Sigmoid colon (tissue), 4 donors: ENCODE measurements around the gene FRY.
"Not testable (repeated sequence)": the region's sequence is repeated elsewhere in the genome, so short reads cannot be mapped to it uniquely, and the experiment has no call there.

Source experiments
- POLR2A ChIP-seq, 2 donors: fragments of 450-650 bp; IDR thresholded peaks; one replicate each; pipeline ENCODE4 v1.6.1; 2016; ENCODE audit warnings: antibody characterized with exemption in 2 of 2, mild to moderate bottlenecking in 2 of 2, moderate library complexity in 2 of 2
- POLR2AphosphoS5 ChIP-seq, 4 donors: sonication (generic); formaldehyde crosslinking; IDR thresholded peaks; one replicate each; pipeline ENCODE4 v1.6.1; 2017; ENCODE audit warnings: antibody characterized with exemption in 4 of 4
- TF ChIP-seq, protein P1 (sequence below), 4 experiments: fragments of 450-650 bp in 3 of 4; fragments of 200-600 bp in 1 of 4; IDR thresholded peaks; one replicate each; pipeline ENCODE4 v1.5.1; 2016 to 2019; ENCODE audit warnings: antibody characterized with exemption in 4 of 4, mild to moderate bottlenecking in 3 of 4, moderate library complexity in 2 of 4

DNA sequence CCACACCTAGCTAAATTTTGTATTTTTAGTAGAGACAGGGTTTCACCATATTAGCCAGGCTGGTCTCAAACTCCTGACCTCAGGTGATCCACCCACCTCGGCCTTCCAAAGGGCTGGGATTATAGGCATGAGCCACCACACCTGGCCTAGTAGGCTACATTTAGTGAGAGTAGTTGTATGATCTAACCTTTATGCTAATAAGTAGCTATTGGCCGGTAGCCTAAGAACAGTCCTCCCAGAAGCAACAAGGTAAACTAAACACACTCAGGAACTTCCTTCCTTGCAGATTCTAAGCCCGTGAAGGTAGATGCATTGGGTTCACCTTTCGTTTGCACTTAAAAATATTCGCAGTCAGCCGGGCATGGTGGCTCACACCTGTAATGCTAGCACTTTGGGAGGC lies 25.8 kb downstream of the FRY start:
- TF ChIP-seq, protein P1, sequence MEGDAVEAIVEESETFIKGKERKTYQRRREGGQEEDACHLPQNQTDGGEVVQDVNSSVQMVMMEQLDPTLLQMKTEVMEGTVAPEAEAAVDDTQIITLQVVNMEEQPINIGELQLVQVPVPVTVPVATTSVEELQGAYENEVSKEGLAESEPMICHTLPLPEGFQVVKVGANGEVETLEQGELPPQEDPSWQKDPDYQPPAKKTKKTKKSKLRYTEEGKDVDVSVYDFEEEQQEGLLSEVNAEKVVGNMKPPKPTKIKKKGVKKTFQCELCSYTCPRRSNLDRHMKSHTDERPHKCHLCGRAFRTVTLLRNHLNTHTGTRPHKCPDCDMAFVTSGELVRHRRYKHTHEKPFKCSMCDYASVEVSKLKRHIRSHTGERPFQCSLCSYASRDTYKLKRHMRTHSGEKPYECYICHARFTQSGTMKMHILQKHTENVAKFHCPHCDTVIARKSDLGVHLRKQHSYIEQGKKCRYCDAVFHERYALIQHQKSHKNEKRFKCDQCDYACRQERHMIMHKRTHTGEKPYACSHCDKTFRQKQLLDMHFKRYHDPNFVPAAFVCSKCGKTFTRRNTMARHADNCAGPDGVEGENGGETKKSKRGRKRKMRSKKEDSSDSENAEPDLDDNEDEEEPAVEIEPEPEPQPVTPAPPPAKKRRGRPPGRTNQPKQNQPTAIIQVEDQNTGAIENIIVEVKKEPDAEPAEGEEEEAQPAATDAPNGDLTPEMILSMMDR (IDR thresholded peaks at IDR 0.05) = not testable (repeated sequence)
- TF ChIP-seq POLR2A, POLR2AphosphoS5 (IDR thresholded peaks at IDR 0.05): not testable (repeated sequence)
